Right lung (tissue), 5 donors: ENCODE results near the gene DNAJC5. TPM values are rescaled to one million over a fixed set of nuclear protein-coding genes. Genes with fewer than 3 reads are reported as not detected.
A peak's percentile ranks its signal among the peaks of the same experiment; 100 is the strongest.

Source experiments
- DNase-seq, 2 donors: peaks; one replicate each; pipeline ENCODE4 v3.0.0-alpha.2; 2013
- polyA plus RNA-seq, 5 donors: library from polyadenylated mRNA; unstranded; fragments of 120-200 nt; gene quantifications; one replicate each; pipeline versions ENCODE4 v1.2.1 to v1.2.3, GENCODE V29; 2013; ENCODE audit warnings: inconsistent platforms in 1 of 5, low replicate concordance in 1 of 5; ENCODE audit not compliant: insufficient read length in 5 of 5, insufficient read depth in 1 of 5

The DNAJC5 gene
- polyA plus RNA-seq, 5 donors: 16.2 to 32.5 (median 22.3) TPM

- no peak for DNase-seq
These were observed 44.4 kb downstream of the DNAJC5 start for GRCh38 chr20:63939061-63939935.

- DNase-seq: no peak
These were observed 45.1 kb downstream of the DNAJC5 start for GRCh38 chr20:63940071-63940471.

- no peak for DNase-seq
These were observed 45.7 kb downstream of the DNAJC5 start for GRCh38 chr20:63940472-63941266.

GRCh38 chr20:63941282-63942081 is 46.6 kb downstream of the DNAJC5 start:
- peak in 1 of 2 donors; percentile 20 for DNase-seq

- peak in 1 of 2 donors; percentile 26 for DNase-seq
These were observed 47.5 kb downstream of the DNAJC5 start for GRCh38 chr20:63942250-63942951.

GRCh38 chr20:63942969-63943807 is 48.3 kb downstream of the DNAJC5 start:
- no peak for DNase-seq

DNA sequence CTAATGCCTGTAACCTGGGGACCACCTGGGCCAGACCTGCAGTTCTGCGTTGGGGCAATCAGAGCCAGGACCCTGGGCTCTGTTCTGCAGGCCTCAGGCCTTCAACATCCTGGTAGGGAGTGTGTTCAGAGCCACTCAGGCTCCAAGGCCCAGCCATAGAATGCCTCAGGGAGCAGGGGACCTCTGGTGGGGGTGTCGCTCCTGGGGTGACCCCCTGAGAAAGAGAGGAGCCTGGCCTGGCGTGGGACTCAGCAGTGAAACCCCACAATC is 48.8 kb downstream of the DNAJC5 start:
- DNase-seq: no peak

GRCh38 chr20:63944078-63944941 is 49.4 kb downstream of the DNAJC5 start:
- no peak for DNase-seq

GRCh38 chr20:63945031-63945658 is 50.2 kb downstream of the DNAJC5 start:
- DNase-seq: no peak

- DNase-seq: no peak
These were observed 51.3 kb downstream of the DNAJC5 start for GRCh38 chr20:63945921-63946920.

DNA sequence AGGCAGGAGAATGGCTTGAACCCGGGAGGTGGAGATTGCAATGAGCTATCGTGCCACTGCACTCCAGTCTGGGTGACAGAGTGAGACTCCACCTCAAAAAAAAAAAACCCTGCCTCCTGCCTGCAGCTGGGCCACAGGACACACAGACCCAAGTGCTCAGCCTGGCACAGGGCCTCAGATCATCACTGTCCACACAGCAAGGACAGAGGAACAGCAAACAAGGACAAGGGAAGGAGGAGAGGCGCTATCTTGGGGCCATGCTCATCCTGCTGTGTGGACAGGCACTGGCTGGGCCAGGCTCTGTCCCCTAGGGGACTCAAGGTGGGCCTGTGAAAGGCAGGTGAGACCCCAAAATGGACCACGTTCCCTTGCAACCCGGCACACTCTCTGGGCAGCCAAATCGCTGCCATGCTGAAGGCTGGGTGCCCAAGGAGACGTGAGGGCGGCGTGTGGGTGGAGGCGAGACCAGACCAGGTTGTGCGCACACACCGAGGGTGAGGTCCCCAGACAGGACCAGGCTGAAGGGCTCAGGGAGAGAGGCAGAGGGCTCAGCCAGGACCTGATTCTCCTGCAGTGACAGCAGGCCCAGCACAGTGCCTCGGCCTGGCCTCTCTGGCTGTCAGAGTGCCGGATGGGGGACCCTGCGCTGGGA is 52.2 kb downstream of the DNAJC5 start:
- DNase-seq: no peak

- no peak for DNase-seq
These were observed 52.9 kb downstream of the DNAJC5 start for GRCh38 chr20:63947638-63948456.

GRCh38 chr20:63950701-63951397 is 55.9 kb downstream of the DNAJC5 start:
- DNase-seq: no peak

DNA sequence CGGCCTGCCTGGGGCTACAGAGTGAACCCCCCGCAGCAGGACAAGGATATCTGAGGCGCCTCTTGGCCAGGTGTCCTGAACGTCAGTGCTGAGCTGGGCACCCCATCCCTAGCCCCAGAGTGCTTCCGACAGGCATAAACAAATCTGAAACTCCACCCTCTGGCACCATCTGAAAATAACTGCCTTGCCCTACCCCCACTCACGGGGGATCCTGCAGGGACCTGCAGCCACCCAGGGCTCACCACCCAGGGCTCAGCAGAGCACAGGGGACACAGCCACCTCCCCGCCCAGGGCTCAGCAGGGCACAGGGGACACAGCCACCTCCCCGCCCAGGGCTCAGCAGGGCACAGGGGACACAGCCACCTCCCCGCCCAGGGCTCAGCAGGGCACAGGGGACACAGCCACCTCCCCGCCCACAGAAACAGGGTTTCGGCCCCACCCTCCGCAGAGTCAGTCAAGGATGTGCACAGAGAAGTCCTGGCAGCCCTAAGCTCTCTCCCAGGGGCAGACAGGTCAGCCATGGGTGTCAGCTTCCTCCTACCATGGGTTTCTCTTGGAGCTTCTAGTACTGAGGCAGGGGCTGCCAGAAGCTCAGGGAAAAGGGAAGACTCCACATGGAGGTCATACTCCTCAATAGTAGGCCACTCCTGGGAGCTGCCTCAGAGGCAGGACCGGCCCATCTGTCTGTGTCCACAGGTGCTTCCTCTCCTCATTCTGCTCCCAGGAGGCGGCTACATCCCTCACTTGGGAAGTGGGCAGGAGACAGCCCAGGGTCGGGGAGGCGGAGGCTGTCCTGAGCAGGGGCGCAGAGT is 56.7 kb downstream of the DNAJC5 start:
- DNase-seq: no peak

DNA sequence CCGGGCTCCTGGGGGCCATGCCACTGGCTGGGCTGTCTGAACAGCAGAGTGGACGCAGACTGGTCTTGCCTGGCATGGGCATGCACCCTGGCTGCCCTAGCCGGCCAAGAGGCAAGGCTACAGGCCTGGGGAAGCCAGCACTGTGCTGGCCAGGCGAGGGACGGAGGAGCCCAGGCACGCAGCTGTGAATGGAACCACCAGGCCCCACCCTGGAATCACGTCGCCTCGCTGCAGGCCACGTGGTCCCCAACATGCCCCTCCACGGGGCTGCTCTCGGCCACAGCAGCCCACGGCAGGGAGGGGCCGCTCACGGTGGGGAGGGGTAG is 57.2 kb downstream of the DNAJC5 start:
- no peak for DNase-seq
